GM12801 (cell line): ENCODE data around the gene ST8SIA4.

Source experiments
- CTCF ChIP-seq: IDR thresholded peaks from one replicate; pipeline ENCODE4 v1.5.1; 2011; ENCODE audit warnings: control low read depth; ENCODE audit not compliant: insufficient read length; ENCODE audit errors: extremely low read depth

ST8SIA4 gene

GRCh38 chr5:100790951-100791350 is 112.1 kb downstream of the ST8SIA4 start:
- TF ChIP-seq CTCF, result no peak

GRCh38 chr5:100790170-100790665 is 112.9 kb downstream of the ST8SIA4 start:
- TF ChIP-seq CTCF, result no peak

- TF ChIP-seq CTCF, result no peak
Measured at GRCh38 chr5:100789694-100790093, 113.4 kb downstream of the ST8SIA4 start.

GRCh38 chr5:100788417-100788816 is 114.7 kb downstream of the ST8SIA4 start:
- no peak for TF ChIP-seq CTCF

- TF ChIP-seq CTCF, result no peak
Measured at GRCh38 chr5:100787648-100788047, 115.4 kb downstream of the ST8SIA4 start.

GRCh38 chr5:100780376-100780870 is 122.7 kb downstream of the ST8SIA4 start:
- no peak for TF ChIP-seq CTCF

GRCh38 chr5:100779669-100780375 is 123.3 kb downstream of the ST8SIA4 start:
- no peak for TF ChIP-seq CTCF
